GM23248 (cell line): ENCODE measurements around the gene ERH. TPM values are rescaled to one million over a fixed set of nuclear protein-coding genes. Genes with fewer than 3 reads are reported as not detected.

Experiments used
- DNase-seq: peaks from one replicate; pipeline ENCODE4 v3.0.0-alpha.2; 2015
- H2AFZ ChIP-seq: fragments of 200-600 bp; sonication (generic); 2 replicates; pipeline ENCODE4 v1.6.1; 2016; ENCODE audit warnings: antibody characterized with exemption
- H3F3A ChIP-seq: fragments of 200-600 bp; sonication (generic); 2 replicates; pipeline ENCODE4 v1.6.1; 2016; ENCODE audit warnings: mild to moderate bottlenecking, antibody characterized with exemption, mixed run types; ENCODE audit not compliant: insufficient read depth
- H3K27ac ChIP-seq: fragments of 200-600 bp; sonication (generic); 2 replicates; pipeline ENCODE4 v1.5.1; 2016; ENCODE audit warnings: mild to moderate bottlenecking
- H3K27me3 ChIP-seq: fragments of 200-600 bp; sonication (generic); replicated peaks from 2 replicates; pipeline ENCODE4 v1.6.1; 2016; ENCODE audit warnings: mild to moderate bottlenecking; ENCODE audit not compliant: insufficient read depth
- H3K36me3 ChIP-seq: fragments of 200-600 bp; sonication (generic); 2 replicates; pipeline ENCODE4 v1.6.1; 2016; ENCODE audit warnings: low read depth, mild to moderate bottlenecking
- H3K4me1 ChIP-seq: fragments of 200-600 bp; sonication (generic); 2 replicates; pipeline ENCODE4 v1.6.1; 2016; ENCODE audit warnings: mild to moderate bottlenecking; ENCODE audit not compliant: insufficient read depth
- H3K4me2 ChIP-seq: fragments of 200-600 bp; sonication (generic); one replicate; pipeline ENCODE4 v1.6.1; 2016; ENCODE audit warnings: mild to moderate bottlenecking; ENCODE audit not compliant: unreplicated experiment
- H3K4me3 ChIP-seq: fragments of 200-600 bp; sonication (generic); 2 replicates; pipeline ENCODE4 v1.5.1; 2016; ENCODE audit warnings: mild to moderate bottlenecking
- H3K79me2 ChIP-seq: fragments of 200-600 bp; sonication (generic); 2 replicates; pipeline ENCODE4 v1.6.1; 2016; ENCODE audit warnings: mild to moderate bottlenecking; ENCODE audit not compliant: insufficient read depth
- H3K9ac ChIP-seq: fragments of 200-600 bp; sonication (generic); 2 replicates; pipeline ENCODE4 v1.6.1; 2016; ENCODE audit warnings: mild to moderate bottlenecking
- H3K9me2 ChIP-seq: fragments of 200-600 bp; sonication (generic); 2 replicates; pipeline ENCODE4 v1.6.1; 2016; ENCODE audit warnings: mixed run types, mild to moderate bottlenecking, moderate library complexity; ENCODE audit not compliant: insufficient read depth
- H3K9me3 ChIP-seq: fragments of 200-600 bp; sonication (generic); one replicate; pipeline ENCODE4 v1.6.1; 2017; ENCODE audit warnings: low read depth
- H4K20me1 ChIP-seq: fragments of 200-600 bp; sonication (generic); 2 replicates; pipeline ENCODE4 v1.6.0; 2016; ENCODE audit not compliant: insufficient read depth
- EZH2 ChIP-seq: fragments of 200-600 bp; sonication (generic); IDR thresholded peaks from 2 replicates; pipeline ENCODE4 v1.6.1; 2018; ENCODE audit warnings: antibody characterized with exemption, mild to moderate bottlenecking; ENCODE audit not compliant: insufficient read depth, poor library complexity, severe bottlenecking
- EZH2phosphoT487 ChIP-seq: fragments of 200-600 bp; sonication (generic); IDR thresholded peaks from 2 replicates; pipeline ENCODE4 v1.6.1; 2018; ENCODE audit warnings: antibody characterized with exemption, moderate library complexity, mild to moderate bottlenecking, low read depth; ENCODE audit not compliant: insufficient read depth
- WGBS, 2 experiments: methylation state at CpG; one replicate each; pipeline ENCODE4 v1.1.6; 2015 to 2017; ENCODE audit warnings: low lambda C conversion rate in 2 of 2, low coverage in 1 of 2; ENCODE audit errors: missing lambda C conversion rate in 2 of 2; 5-methylcytosine and 5-hydroxymethylcytosine counted together
- in situ Hi-C: fragments of 300-500 bp; cut with MboI; formaldehyde crosslinking; loops from 2 replicates; pipeline ENCODE4 v1.15.0; 2020
- polyA plus RNA-seq: library from polyadenylated mRNA; unstranded; fragments of >200 nt; fragmentation: Nextera tagmentation; extraction: Ambion mirVana; gene quantifications from 2 replicates; pipeline ENCODE4 v1.2.1, GENCODE V29; 2016
- total RNA-seq: library from RNA; depleted of rRNA; stranded (reverse); fragments of >200 nt; shearing (Covaris generic); gene quantifications from 2 replicates; pipeline ENCODE4 v1.2.3, GENCODE V29; 2014

ERH gene
- total and polyA plus RNA-seq, 2 experiments from 2014 or later = 70.4 to 136 TPM

DNA sequence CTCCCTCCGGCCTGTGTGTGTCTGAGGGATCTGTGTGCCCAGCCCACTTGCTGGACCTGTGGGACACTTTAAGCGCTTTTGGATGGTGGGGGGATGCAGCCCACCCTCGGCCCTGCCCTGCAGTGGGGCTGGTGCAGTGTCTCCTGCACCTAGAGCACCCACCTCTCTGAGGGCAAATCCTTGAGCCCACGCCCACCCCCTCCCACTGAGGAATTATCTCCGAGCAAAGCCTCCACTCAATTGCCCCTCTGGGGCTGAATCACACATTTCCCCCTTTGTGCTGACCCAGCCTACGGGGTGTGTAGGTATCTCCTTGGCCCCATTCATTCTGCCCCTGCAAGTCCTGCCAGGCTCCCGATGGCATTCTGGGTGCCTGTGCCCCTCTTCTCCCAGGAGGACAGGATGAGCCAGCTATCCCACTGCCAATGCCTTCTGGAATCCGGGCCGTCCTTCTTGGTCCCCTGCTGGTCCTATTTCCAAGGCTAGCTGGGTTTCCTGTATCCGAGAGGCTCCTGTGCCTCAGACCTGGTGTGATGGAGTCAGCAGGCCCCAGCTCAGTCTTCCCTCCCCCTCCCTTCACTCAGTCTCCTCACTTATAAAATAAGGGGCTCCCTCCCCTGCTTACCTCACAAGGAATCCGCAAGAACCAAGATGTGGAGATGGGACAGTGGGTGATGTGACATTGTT, 48.9 kb downstream of the ERH start:
- 82 to 84% methylated on average over 11 of the region's 11 CpGs for WGBS, 2 experiments
- Histone ChIP-seq H3F3A (no peaks in the 10 kb centered on the region), H2AFZ (no peak overlapping the region), H4K20me1 (no peaks in the 10 kb centered on the region), H3K4me1 (no peaks in the 10 kb centered on the region), H3K36me3 (no peaks in the 10 kb centered on the region), H3K9ac (no peak overlapping the region), H3K27ac (no peak overlapping the region), H3K4me2 (no peak overlapping the region), H3K9me2 (no peaks in the 10 kb centered on the region), H3K27me3 (no peaks in the 10 kb centered on the region), H3K4me3 (no peak overlapping the region), H3K79me2 (no peaks in the 10 kb centered on the region), H3K9me3 (no peaks in the 10 kb centered on the region)
- TF ChIP-seq EZH2phosphoT487 (no peak), EZH2 (no peak)
- in situ Hi-C loops = no loop called here
- no peak for DNase-seq

DNA sequence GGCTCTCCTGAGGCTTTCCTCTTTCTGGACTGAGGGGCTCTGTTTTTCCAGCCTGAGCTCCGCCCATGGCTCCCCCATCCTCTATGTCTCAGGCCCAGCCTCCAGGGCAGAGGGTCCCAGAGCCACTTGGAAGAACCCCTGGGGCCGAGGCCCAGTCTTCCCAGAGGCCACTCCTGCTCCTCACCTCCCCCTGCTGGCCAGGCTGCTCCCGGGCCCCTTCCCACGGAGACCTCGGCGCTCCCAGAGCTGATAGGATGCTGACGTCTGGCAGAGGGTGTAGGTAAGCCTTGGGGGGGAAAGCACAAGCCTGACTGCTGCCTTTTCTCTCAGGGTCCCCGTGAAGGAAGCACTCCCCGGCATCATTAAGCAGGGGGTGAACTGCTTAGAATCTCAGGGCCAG, 51.4 kb downstream of the ERH start:
- Histone ChIP-seq H3K79me2 (no peaks in the 10 kb centered on the region), H3K27me3 (no peaks in the 10 kb centered on the region), H3K4me3 (no peak overlapping the region), H4K20me1 (no peaks in the 10 kb centered on the region), H3K27ac (no peak overlapping the region), H3F3A (no peaks in the 10 kb centered on the region), H3K9ac (no peak overlapping the region), H3K4me2 (no peak overlapping the region), H2AFZ (no peak overlapping the region), H3K9me2 (no peaks in the 10 kb centered on the region), H3K9me3 (no peaks in the 10 kb centered on the region), H3K36me3 (no peaks in the 10 kb centered on the region), H3K4me1 (no peaks in the 10 kb centered on the region)
- WGBS, 2 experiments = 33 to 42% methylated on average over 9 of the region's 9 CpGs
- peak; percentile 32 for DNase-seq
- TF ChIP-seq EZH2 = no peak
- TF ChIP-seq EZH2phosphoT487 = no peak
- in situ Hi-C loops = no loop called here

GRCh38 chr14:69345402-69345801, 52.7 kb downstream of the ERH start:
- no peaks in the 10 kb centered on the region for H3K9me2 ChIP-seq
- H3K4me2 ChIP-seq = no peak overlapping the region
- no peak for DNase-seq
- H3K9ac ChIP-seq = no peak overlapping the region
- no peaks in the 10 kb centered on the region for H3K27me3 ChIP-seq
- no peaks in the 10 kb centered on the region for H3K79me2 ChIP-seq
- H3K9me3 ChIP-seq = no peaks in the 10 kb centered on the region
- H3K4me1 ChIP-seq = no peaks in the 10 kb centered on the region
- no peaks in the 10 kb centered on the region for H3F3A ChIP-seq
- no peak overlapping the region for H3K4me3 ChIP-seq
- 49 to 58% methylated on average over 4 of the region's 4 CpGs for WGBS, 2 experiments
- no peaks in the 10 kb centered on the region for H4K20me1 ChIP-seq
- in situ Hi-C loops = no loop called here
- H3K27ac ChIP-seq = no peak overlapping the region
- no peak for TF ChIP-seq EZH2
- TF ChIP-seq EZH2phosphoT487 = no peak
- H2AFZ ChIP-seq = no peak overlapping the region
- no peaks in the 10 kb centered on the region for H3K36me3 ChIP-seq

GRCh38 chr14:69344171-69344570, 53.9 kb downstream of the ERH start:
- no peak for DNase-seq

More at GRCh38 chr14:69344171-69344570, 53.9 kb downstream of the ERH start:
- Histone ChIP-seq H3K79me2 (no peaks in the 10 kb centered on the region), H3K4me3 (no peak overlapping the region), H3K4me1 (no peaks in the 10 kb centered on the region), H2AFZ (no peak overlapping the region), H3K9ac (no peak overlapping the region), H4K20me1 (no peaks in the 10 kb centered on the region), H3K9me3 (no peaks in the 10 kb centered on the region), H3K27ac (no peak overlapping the region), H3F3A (no peaks in the 10 kb centered on the region), H3K36me3 (no peaks in the 10 kb centered on the region), H3K4me2 (no peak overlapping the region), H3K27me3 (no peaks in the 10 kb centered on the region; the same call in 1 of the 2 replicates), H3K9me2 (no peaks in the 10 kb centered on the region)
- 69 to 81% methylated on average over 3 of the region's 3 CpGs for WGBS, 2 experiments
- TF ChIP-seq EZH2 (no peak), EZH2phosphoT487 (no peak)
- in situ Hi-C loops = no loop called here
